Measurements from ENCODE around the gene GRIN2A. TPM values are rescaled to one million over a fixed set of nuclear protein-coding genes. Genes with fewer than 3 reads are reported as not detected.
A peak's percentile ranks its signal among the peaks of the same experiment; 100 is the strongest.

GRIN2A gene
- total and polyA plus RNA-seq, 12 donors = 0.07 to 1.2 (median 0.32) TPM; not detected in 2

DNA sequence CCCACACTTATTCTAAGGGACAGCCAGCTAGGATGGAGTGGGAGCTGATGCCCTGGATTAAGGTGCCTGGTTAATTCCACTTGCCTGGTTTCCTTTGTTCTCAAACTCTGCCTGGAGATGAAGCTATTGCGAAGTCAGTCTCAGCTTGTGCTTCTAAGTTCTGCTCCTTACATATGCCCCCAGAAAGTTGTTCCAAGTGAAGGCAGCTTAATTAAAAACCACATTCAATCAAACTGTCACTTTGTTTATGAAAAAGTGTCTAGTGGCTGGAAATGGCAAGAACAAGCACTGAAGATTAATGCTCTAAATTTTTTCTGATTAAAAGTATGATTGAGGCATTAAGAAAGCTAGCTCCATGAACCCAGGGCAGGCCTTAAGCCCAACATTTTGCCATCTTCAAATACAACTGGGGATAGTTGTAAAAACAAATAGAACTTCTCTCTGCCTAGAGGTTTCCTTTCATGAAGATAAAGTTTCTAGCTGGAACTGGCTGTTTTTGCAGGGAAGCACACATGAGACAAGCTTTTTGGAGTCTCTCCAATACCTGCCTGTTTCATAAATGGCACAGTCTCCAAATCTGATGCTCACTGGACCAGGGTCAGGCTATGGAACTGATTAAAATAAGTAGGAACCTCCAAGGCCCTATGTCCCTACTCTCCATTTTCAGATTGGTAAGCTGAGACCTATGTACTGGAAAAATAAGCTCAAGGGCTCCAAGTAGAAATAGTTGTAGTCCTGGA lies 100.9 kb downstream of the GRIN2A start:
- WGBS, 4 donors = 60 to 90% (median 81%) methylated on average over 1 of the region's 1 CpG
- TF ChIP-seq POLR2A (IDR thresholded peaks at IDR 0.05) = no peak
- TF ChIP-seq, protein P1, sequence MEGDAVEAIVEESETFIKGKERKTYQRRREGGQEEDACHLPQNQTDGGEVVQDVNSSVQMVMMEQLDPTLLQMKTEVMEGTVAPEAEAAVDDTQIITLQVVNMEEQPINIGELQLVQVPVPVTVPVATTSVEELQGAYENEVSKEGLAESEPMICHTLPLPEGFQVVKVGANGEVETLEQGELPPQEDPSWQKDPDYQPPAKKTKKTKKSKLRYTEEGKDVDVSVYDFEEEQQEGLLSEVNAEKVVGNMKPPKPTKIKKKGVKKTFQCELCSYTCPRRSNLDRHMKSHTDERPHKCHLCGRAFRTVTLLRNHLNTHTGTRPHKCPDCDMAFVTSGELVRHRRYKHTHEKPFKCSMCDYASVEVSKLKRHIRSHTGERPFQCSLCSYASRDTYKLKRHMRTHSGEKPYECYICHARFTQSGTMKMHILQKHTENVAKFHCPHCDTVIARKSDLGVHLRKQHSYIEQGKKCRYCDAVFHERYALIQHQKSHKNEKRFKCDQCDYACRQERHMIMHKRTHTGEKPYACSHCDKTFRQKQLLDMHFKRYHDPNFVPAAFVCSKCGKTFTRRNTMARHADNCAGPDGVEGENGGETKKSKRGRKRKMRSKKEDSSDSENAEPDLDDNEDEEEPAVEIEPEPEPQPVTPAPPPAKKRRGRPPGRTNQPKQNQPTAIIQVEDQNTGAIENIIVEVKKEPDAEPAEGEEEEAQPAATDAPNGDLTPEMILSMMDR (IDR thresholded peaks at IDR 0.05) = no peak
- Histone ChIP-seq H3K27ac (no peak overlapping the region), H3K4me1 (replicated peaks in 1 of 2) (peaks cover 0 to 21% of the 10 kb centered on the region in 2 donors), H3K4me3 (no peak overlapping the region), H3K9me3 (replicated peaks in 1 of 3) (no peaks in the 10 kb centered on the region), H3K36me3 (replicated peaks in 1 of 2) (no peaks in the 10 kb centered on the region), H3K27me3 (no peaks in the 10 kb centered on the region)
- intact Hi-C loops (cut with DNase I) = no loop called here
- DNase-seq = no peak

DNA sequence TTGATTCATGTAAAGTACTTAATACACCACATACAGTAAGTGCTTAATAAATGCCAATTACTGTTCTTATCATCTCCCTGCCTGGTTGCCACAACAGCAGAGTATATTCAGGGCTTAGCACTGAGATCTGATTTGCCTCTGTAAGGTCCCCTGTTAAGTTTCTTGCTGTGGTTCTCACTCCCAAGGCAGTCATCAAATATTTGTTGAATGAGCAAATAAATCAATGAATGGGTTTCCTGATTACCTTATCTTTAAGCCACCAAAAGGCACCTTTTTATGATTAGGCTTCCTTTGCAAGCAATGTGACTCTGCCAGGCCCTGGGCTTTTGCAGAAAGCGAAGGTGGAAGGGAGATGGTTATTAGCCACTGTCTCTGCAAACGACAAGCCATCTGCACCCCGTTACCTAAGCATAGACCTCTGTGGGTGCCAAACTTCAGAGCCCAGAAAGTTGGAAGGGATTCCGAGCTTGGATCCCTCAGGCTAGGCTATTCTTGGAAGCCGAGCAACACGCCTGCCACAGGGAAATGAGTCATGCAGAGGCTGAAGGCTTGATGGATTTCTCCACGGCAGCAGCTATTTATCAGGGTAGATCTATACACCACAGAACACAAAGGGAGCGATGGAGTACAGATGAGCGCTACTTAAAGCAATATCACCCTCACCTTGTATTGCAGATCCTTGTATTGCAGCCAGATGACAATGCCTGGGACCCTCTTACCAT lies 102.0 kb downstream of the GRIN2A start:
- peak; percentile 57 to 86 (median 65) for DNase-seq
- Histone ChIP-seq H3K27me3 (no peaks in the 10 kb centered on the region), H3K4me3 (no peak overlapping the region), H3K9me3 (replicated peaks in 1 of 3) (no peaks in the 10 kb centered on the region), H3K36me3 (replicated peaks in 1 of 2) (no peaks in the 10 kb centered on the region), H3K27ac (peak overlapping the region in 1 of 5 donors; percentile 5), H3K4me1 (replicated peaks in 1 of 2) (peaks cover 0 to 21% of the 10 kb centered on the region in 2 donors)
- intact Hi-C loops (cut with DNase I) = no loop called here
- 5 to 13% (median 7%) methylated on average over 3 to 9 of the region's 9 CpGs for WGBS, 4 donors
- TF ChIP-seq POLR2A (IDR thresholded peaks at IDR 0.05) = no peak
- TF ChIP-seq, protein P1 (IDR thresholded peaks at IDR 0.05) = no peak

DNA sequence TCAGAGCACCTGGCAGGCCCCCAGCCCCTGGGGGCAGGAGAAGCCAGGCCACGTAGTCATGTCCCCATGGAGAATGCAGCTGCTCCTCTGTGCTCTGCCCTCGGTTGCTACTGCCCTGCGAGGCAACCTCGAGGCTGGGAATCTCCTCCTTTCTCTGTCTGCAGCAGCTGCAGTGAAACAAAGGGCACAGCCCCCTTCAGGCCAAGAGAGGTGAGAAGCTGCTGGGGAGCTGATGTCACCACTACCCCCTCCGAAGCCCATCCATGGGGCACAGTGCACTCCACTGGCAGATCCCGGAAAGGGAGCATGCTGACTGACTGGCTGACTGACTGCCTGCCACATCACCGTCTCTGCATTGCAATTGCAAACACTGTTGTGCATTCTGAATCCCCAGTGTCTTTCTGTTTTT lies 103.7 kb downstream of the GRIN2A start:
- intact Hi-C loops (cut with DNase I) = no loop called here

DNA sequence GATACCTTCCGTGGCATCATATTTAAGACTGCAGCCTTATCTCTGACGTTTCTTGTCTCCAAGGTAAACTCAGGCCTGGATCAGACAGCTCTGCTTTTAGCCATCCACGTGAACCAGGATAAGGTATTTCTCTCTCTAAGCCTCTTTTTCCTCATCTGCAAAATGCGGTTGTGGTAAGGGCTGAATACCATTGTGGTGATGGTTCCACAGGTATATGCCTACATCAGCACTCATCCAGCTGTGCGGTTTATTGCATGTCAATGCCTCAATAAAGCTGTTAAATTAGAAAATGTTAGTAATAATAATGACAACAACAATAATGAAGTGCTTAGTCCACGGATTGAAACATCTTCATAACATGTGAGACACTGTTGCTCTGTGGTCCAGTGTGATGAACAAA lies 104.4 kb downstream of the GRIN2A start:
- no peak overlapping the region for H3K4me3 ChIP-seq
- no peak for DNase-seq

More for the DNA sequence above, 103.7 kb downstream of the GRIN2A start:
- peak in 1 of 7 donors; percentile 65 for DNase-seq
- no peak overlapping the region for H3K4me3 ChIP-seq
- TF ChIP-seq, protein P1 (IDR thresholded peaks at IDR 0.05) = no peak
- TF ChIP-seq POLR2A (IDR thresholded peaks at IDR 0.05) = no peak
- H3K9me3 ChIP-seq (replicated peaks in 1 of 3) = no peaks in the 10 kb centered on the region
- no peaks in the 10 kb centered on the region for H3K36me3 ChIP-seq (replicated peaks in 1 of 2)
- WGBS, 4 donors = 36 to 89% (median 61%) methylated on average over 3 to 7 of the region's 7 CpGs
- no peaks in the 10 kb centered on the region for H3K27me3 ChIP-seq
- H3K4me1 ChIP-seq (replicated peaks in 1 of 2) = peaks cover 0 to 21% of the 10 kb centered on the region in 2 donors
- H3K27ac ChIP-seq = no peak overlapping the region

More for the DNA sequence above, 104.4 kb downstream of the GRIN2A start:
- H3K27me3 ChIP-seq = no peaks in the 10 kb centered on the region
- 73 to 78% (median 75%) methylated on average over 6 of the region's 6 CpGs for WGBS, 4 donors
- no peak overlapping the region for H3K27ac ChIP-seq
- H3K36me3 ChIP-seq (replicated peaks in 1 of 2) = no peaks in the 10 kb centered on the region
- no peaks in the 10 kb centered on the region for H3K9me3 ChIP-seq (replicated peaks in 1 of 3)
- TF ChIP-seq POLR2A (IDR thresholded peaks at IDR 0.05) = no peak
- TF ChIP-seq, protein P1 (IDR thresholded peaks at IDR 0.05) = no peak
- peaks cover 0 to 21% of the 10 kb centered on the region in 2 donors for H3K4me1 ChIP-seq (replicated peaks in 1 of 2)
- intact Hi-C loops (cut with DNase I) = no loop called here

Measured in adrenal gland (tissue), 12 donors.